ENCODE data around the gene EYA4.

EYA4 gene

GRCh38 chr6:133242637-133243585, 1.8 kb downstream of the EYA4 start:
- no peak for DNase-seq

GRCh38 chr6:133243723-133244305, 2.7 kb downstream of the EYA4 start:
- no peak for DNase-seq

- no peak for DNase-seq
Measured at GRCh38 chr6:133244519-133244918, 3.4 kb downstream of the EYA4 start.

- DNase-seq: no peak
Measured at GRCh38 chr6:133245007-133245406, 3.9 kb downstream of the EYA4 start.

- no peak for DNase-seq
Measured at GRCh38 chr6:133245422-133245903, 4.3 kb downstream of the EYA4 start.

- DNase-seq: no peak
Measured at GRCh38 chr6:133247581-133247980, 6.4 kb downstream of the EYA4 start.

- no peak for DNase-seq
Measured at GRCh38 chr6:133248241-133249001, 7.3 kb downstream of the EYA4 start.

GRCh38 chr6:133251688-133252087, 10.5 kb downstream of the EYA4 start:
- DNase-seq: no peak

GRCh38 chr6:133254552-133255228, 13.5 kb downstream of the EYA4 start:
- DNase-seq: no peak

GRCh38 chr6:133257545-133258105, 16.5 kb downstream of the EYA4 start:
- no peak for DNase-seq

GRCh38 chr6:133259561-133259960, 18.4 kb downstream of the EYA4 start:
- DNase-seq: no peak

- no peak for DNase-seq
Measured at GRCh38 chr6:133262804-133263203, 21.6 kb downstream of the EYA4 start.

GRCh38 chr6:133265066-133265465, 23.9 kb downstream of the EYA4 start:
- no peak for DNase-seq

GRCh38 chr6:133266186-133266585, 25.0 kb downstream of the EYA4 start:
- no peak for DNase-seq

- DNase-seq: no peak
Measured at GRCh38 chr6:133268621-133269020, 27.5 kb downstream of the EYA4 start.

GRCh38 chr6:133274813-133275212, 33.7 kb downstream of the EYA4 start:
- no peak for DNase-seq

GRCh38 chr6:133275213-133275612, 34.1 kb downstream of the EYA4 start:
- DNase-seq: no peak

- DNase-seq: no peak
Measured at GRCh38 chr6:133277228-133277899, 36.2 kb downstream of the EYA4 start.

- no peak for DNase-seq
Measured at GRCh38 chr6:133277900-133278545, 36.9 kb downstream of the EYA4 start.

GRCh38 chr6:133286765-133287164, 45.6 kb downstream of the EYA4 start:
- DNase-seq: no peak

GRCh38 chr6:133288662-133289061, 47.5 kb downstream of the EYA4 start:
- DNase-seq: no peak

Measured in activated gamma-delta T cell treated with Interleukin-2 at 50 U/mL for 16 hours (primary cell).